NCI-H1436 treated with DMSO at 0.1 percent for 48 hours (cell line): ENCODE results near the gene CCDC192.
"Not testable (repeated sequence)": the region's sequence is repeated elsewhere in the genome, so short reads cannot be mapped to it uniquely, and the experiment has no call there.

Source experiments
- DNase-seq: peaks from one replicate; lab custom pipeline; 2025; lab: John Stamatoyannopoulos, UW

The CCDC192 gene

DNA sequence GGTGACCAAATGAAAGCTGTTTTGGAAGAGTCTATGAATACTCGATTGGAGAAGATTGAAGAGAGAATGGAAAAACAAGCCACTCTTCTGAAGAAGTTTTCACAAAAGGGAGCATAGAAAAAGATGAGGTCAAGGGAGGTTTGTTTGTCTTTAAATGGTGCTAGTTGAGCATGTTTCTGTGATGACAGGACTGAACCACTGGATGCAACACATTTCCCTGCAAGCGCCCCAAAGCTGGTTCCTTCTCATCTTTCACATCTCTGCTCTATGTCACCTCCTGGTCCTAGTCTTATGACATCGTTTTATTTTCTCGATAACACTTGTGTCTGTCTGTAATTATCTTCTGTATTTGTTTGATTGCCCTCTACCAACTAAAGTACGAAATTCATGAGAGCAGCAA, 3.8 kb upstream of the CCDC192 start:
- no peak for DNase-seq

DNA sequence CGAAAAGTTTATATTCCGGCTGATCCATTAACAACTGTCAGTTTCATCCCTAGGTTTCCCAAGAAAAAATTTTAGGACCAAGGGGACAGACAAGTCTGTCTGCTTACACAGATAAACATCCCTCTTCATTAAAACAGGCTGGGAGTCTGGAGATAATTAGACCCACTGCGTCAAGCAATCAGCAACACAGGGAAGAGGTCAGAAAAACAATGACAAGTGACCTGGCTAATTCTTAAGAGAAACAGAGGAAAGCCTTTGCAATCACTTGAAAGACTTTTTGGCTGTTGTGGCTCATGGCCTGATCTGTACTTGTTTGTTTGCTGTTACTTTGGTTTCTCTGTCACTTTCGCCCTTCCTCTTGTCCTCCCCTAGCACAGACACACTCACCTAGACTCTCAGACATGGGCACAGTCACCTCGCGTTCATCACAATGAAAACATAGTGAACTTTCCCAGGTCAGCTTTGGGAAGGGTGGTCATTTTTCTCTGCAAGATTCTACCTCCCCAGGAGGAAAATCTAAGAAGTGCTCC, 2.9 kb upstream of the CCDC192 start:
- no peak for DNase-seq

DNA sequence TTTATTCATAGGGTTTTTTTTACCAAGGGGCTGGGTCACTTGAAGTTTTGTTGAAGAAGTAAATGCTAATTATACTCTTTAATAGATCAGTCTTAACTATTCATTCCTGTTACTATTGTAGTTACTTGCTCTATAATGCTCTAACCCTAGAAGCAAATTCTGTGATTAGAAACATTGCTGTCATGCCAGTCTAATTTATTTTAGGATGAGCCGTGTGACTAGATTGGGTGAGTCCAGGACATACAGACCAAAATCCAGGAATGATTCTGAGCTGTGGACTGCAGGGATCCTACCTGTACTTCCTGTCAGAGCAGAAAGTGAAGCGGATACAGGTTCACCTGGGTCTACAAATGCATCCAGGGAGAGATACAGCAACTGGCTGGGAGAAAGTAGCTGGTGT, 757 bp upstream of the CCDC192 start:
- no peak for DNase-seq

DNA sequence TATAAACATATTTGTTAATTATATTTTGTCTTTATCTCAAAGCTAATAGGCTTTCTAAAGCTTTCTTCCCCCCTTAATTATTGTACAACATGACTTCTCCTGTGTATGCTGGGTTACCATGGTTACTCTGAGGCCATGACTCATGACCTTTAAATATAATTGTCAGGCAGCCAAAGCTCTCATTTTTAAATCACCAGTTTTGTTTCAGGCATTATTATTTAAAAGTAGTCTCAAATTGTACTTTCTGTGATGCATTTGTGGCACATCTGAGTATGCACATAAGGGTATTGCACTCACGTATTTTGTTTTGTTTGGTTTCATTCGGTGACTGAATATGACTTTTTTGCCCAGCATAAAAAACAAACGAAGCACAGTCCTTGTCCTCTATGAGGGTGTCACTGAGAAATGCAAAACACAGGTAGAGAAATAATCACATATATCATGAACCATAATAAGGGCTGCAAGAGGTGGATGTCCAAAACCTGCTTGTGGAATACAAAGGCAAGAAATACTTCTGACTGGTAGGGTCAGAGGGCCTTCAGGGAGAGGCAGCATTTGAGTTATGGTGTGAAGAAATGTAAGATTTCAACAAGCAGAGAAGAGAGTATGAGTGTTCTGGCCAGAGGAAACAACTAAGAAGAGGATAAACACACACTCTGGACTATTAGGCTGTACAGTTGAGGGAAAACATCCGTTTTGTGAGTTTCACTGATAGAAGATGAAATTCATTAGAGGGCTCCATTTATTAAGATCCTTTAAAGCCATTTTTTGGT, 2.1 kb downstream of the CCDC192 start:
- no peak for DNase-seq

DNA sequence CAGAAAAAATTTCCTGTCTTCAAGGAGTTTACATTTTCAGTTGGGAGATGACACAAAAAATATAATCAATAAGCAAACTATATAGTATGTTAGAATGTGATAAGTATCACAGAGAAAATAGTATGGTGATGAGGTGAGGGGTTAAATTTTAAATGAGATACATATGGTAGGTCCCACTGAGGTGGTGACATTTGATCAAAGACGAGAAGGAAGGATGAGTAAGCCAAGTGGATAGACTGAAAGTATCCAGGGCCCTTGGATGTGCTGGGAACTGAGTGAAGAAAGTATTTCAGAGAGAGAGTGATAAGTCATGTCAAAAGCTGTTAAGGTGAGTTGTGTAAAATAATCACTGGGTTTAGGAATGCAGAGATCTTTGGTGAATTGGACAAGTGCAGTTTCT, 3.5 kb downstream of the CCDC192 start:
- no peak for DNase-seq

DNA sequence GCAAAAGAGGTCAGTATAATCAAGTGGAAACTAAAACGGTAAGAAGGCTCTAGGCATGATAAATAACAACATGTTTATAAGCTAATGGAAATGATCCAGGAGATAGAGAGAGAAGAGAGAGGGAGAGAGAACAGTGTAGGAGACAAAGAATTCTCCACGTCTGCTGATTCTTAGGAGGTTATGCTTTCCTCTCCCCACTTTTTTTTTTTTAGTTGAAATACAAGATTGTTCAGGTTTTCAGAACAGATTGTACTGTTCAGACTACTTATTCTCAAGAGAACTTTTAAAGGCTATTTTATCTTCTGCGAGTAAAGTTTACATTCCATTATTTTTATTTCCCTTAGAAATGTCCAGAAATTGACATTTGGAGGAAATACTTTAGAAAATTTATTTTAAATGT, 4.0 kb downstream of the CCDC192 start:
- no peak for DNase-seq

DNA sequence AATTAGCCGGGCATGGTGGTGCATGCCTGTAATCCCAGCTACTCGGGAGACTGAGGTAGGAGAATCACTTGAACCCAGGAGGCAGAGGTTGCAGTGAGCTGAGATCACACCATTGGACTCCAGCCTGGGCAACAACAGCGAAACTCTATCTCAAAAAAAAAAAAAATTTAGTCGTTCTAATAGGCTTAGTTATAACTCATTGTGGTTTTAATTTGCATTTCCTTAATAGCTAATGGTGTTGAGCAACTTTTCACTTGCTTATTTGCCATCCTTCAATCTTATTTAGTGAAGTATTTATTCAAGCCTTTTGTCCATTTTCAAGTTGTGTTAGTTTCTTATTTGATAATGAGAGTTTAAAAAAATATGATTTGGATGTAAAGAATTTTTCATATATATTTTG, 9.9 kb downstream of the CCDC192 start:
- not testable (repeated sequence) for DNase-seq

DNA sequence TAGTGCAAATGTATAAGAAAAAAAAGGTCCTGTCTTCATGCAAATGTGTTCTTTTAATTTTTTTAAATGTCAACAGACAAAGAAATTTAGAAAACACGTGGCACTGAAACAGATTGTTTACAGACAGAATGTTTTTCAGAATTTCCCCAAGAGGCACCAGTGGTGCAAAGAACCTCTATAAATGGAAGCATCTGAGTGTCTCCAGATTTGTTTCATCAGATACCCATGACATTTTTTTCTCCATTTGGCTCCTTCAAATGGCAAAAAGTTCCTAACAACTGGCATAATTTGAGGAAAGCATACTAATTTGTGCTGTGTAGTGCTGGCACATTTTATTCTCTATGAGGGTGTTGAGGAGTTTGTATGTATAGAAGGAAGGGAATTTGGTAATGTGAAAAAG, 15.0 kb downstream of the CCDC192 start:
- no peak for DNase-seq

DNA sequence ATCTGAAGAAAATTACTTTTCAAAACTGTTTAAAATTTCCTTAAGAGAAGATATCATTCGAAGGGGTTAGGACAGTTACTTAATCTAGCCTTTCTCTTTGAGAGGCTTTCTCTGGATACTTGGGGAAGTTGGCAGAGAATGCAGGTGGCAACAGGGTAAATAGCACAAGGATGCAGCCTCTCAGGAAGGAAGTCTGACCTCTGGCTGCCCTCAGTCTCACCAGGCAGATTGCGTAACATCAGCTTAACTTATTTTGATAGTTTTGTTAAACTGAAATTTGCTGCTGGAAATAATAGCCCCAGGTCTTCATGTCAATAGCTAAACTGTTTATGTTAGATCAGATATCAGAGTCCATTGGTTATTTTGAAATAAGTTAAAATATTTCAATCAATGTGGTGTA, 20.4 kb downstream of the CCDC192 start:
- DNase-seq: no peak

DNA sequence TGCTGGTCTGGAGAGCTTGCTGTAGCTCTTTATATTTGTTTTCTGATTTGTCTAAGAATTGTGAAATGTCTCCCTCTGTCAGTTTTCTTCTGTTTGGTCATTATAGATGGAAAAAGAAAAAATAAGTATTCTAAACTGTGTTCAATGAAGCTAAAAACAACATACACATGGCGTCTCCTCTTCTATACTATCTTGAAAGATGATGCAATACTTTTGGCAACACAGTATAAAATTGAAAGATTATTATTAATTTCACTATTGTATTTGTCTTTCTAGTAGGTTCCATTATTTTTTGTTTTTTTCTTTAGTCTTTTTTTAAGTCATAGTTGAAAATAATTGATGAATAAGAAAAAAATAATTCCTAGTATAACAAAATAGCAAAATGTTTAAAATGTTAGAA, 22.5 kb downstream of the CCDC192 start:
- no peak for DNase-seq

DNA sequence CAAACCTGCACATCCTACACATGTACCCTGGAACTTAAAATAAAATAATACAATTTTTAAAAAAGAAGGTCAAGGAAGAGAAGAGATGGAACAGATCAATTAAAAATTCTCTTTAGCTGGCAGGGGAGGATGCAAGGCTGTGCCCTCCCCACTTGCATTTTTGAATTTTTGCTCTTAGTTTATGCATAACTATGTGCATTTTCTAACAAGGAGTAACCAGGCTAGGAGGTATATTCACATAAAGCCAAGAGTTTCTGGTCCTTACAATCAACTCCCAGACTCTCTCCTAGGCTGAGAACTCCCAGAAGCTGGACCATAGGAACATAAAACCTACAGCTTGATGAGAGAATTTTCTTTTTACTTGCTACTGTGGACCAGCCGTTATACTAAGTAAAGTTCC, 29.8 kb downstream of the CCDC192 start:
- no peak for DNase-seq

DNA sequence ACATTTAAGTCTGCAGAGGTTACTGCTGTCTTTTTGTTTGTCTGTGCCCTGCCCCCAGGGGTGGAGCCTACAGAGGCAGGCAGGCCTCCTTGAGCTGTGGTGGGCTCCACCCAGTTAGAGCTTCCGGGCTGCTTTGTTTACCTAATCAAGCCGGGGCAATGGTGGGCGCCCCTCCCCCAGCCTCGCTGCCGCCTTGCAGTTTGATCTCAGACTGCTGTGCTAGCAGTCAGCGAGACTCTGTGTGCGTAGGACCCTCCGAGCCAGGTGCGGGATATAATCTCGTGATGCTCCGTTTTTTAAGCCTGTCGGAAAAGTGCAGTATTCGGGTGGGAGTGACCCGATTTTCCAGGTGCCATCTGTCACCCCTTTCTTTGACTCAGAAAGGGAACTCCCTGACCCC, 36.2 kb downstream of the CCDC192 start:
- DNase-seq: not testable (repeated sequence)

DNA sequence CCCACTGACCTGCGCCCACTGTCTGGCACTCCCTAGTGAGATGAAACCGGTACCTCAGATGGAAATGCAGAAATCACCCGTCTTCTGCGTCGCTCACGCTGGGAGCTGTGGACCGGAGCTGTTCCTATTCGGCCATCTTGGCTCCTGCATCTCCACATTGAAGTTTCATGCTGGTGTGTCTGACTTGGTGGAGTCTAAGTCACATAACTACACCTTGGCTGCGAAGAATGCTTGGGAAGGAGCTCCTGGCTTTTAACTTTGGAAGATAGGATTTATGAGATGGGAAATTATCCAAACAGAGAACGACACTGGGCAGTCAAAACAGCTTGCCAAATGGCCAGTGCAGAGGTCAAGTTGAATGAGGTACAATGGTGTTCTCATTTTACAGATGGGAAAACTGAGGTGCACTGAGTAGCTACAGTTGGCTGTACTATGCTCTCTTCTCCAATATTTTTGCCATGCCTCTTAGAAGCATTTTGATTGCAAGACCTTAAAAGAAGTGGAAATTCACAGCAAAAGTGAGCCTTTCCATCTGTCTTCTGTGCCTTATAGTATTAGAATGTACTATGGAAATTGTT, 36.7 kb downstream of the CCDC192 start:
- DNase-seq: no peak

DNA sequence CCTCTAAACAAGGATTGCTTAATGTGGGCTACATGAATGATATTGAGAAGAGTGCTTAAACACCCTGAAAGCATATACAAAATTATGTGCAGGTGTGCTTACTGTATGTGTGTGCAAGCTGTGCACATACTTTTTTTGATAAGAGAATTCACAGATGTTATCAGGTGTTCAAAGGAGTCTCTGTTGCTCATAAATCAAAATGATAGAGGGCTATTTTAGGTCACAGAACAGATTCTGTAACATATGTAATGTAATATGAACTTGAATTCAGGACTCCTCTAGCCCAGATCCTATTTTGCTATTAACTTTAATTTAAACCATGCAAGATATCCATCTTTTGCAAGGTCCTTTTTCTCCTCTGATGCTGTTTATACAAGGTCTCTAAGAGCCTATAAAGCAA, 38.2 kb downstream of the CCDC192 start:
- no peak for DNase-seq

DNA sequence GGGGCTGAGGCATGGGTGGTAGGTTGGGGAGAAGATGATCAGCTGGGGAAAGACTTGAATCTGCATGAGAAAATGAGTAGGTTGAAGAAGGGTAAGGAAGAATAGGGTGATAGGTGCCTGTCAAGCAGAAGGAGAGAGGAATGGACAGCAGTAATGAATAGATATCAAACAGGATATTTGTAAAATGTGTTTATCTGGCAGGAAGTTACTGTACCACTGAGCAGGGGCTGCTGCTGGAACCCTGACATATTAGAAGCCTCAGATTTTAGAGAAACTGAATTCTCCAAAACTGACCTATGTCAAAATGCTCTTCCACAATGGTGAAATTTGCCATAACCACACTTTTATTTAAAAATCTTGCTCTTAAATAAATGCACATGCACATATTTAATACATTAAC, 41.0 kb downstream of the CCDC192 start:
- no peak for DNase-seq

DNA sequence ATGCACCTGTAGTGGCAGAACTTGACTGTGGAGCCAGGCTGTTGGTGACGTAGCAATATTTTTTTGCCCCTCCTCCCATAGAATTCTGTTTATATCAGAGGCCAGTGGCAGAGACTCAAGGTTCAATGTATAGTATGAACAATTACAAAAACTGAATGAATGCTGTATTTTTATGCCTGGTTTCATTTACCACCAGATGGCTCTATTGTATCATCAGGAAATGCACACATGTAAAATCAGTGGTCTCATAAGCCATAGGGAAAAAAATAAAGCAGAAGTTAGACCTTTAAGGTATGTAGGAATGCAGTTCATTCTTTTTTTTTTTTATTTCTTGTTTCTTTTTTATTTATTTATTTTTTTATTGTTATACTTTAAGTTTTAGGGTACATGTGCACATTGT, 43.6 kb downstream of the CCDC192 start:
- no peak for DNase-seq

DNA sequence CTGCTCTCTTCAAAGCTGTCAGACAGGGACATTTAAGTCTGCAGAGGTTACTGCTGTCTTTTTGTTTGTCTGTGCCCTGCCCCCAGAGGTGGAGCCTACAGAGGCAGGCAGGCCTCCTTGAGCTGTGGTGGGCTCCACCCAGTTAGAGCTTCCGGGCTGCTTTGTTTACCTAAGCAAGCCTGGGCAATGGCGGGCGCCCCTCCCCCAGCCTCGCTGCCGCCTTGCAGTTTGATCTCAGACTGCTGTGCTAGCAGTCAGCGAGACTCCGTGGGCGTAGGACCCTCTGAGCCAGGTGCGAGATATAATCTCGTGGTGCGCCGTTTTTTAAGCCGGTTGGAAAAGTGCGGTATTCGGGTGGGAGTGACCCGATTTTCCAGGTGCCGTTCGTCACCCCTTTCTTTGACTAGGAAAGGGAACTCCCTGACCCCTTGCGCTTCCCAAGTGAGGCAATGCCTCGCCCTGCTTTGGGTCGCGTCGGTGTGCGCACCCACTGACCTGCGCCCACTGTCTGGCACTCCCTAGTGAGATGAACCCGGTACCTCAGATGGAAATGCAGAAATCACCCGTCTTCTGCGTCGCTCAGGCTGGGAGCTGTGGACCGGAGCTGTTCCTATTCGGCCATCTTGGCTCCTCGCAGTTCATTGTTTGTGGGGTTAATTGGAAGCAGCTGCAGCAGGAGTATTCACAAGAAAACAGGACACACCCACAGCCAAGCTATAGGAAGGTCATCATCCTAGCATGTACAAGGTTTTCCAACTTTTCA, 49.5 kb downstream of the CCDC192 start:
- DNase-seq: not testable (repeated sequence)

DNA sequence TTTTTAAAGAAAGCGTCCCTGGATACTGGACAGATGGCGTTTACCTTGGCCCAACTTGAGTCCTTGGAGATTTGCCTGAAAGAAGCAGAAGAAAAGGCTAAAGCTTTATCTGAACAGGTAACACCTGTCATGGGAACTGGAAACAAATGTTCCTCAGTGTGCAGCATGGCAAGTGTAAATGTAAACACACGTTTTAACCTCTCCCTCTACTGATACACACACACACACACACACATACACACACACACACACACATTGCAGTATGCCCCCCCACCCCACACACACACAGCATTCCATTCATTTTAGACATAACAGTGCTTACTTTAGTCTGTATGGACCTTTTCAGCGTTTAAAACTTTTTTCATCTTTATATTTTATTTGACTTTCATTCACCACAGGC, 51.1 kb downstream of the CCDC192 start:
- no peak for DNase-seq

DNA sequence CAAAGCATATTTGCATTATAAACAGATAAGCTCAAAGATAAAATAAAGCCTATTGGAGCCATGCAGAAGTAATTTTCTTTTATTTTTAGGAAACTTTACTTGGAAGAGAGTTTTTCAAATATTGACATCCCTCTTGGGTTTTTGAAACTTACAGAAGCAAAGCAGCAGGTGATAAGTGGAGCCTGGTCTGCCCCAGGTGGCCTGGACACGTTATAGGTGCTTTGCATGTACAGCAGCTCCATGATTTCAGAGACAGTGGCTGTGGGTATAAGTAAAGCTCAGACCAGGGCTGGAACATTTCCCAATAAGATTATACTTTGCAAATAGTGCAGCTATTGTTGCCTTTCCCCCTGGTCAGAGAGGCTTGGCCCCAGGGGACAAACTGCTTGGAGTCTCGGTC, 51.5 kb downstream of the CCDC192 start:
- no peak for DNase-seq

DNA sequence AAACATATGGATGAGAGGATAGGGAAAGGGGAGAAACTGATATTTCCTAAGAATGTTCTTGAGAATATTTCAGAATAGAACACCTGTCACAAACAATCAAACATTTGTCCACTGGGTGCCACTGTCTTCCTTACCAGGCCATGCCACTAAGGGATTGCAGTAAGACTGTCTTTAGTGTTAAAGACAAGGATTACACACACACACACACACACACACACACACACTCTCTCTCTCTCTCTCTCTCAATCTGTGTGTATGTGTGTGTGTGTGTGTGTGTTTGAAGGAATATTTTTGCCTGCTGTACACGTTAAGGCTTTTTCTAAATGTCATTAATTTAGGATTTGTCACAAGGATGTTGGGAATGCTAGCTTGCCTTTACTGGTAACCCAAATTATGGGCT, 54.4 kb downstream of the CCDC192 start:
- DNase-seq: no peak

DNA sequence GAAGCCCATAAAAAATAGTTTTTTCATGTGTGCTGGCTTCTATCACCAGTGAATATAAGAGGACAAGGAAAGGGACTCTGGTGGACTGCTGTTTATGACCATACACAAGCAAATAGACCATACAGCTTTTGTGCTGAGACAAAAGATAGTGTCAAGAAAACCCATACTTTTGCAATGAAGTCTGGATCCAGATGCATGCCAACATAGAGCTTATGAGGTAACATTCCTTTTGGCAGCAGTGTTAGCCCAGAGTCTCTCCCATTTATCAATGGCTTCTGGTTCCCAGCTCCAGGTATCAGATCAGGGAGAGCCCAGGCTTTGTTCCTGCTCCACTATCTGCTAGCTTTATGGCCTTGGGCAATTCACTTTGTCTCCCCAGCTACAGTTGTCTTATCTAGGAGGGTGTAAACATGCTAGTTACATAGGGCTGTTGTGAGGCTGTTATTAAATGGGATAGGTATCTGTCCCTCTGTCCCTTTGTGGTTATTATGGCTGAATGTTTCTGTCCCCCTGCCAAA, 55.6 kb downstream of the CCDC192 start:
- no peak for DNase-seq

DNA sequence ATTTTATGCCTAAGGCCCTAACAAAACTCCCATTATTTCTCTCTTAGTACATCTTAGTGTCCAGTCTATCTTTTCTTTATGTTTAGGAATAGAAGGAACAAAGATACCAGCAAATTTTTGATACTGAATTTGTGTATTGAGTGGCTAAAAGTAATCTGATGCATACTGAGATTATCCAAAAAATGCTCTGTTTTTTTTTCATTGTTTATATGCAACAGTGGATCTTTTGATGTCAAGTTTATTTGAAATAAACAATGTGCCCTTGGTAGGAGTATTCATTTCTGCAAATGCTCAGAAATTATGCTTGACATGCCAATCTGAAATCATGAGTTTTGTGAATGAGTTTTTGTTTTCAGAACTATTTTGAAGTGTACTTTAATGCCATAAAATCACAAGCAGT, 58.7 kb downstream of the CCDC192 start:
- no peak for DNase-seq

DNA sequence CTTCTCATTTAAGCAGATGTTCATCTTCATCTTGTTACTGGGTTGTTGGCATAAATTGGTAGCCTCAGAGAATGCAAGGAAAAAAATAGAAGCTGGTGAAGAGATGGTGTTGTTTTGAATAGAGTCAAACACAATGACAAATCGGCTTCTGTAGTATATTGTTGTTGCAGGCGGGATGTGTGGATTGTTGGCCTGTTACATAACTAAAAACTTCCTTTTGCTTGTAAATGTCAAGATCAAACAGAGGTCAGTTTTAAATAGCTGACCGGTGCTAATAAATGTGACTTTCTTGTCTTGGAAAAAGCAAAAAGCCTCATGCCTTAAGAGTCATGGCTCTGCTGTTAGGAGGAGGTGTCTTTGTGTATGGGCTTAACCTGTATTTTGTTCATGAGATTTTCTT, 59.2 kb downstream of the CCDC192 start:
- DNase-seq: no peak
